ENCODE data around the gene UGT1A5. TPM values are rescaled to one million over a fixed set of nuclear protein-coding genes. Genes with fewer than 3 reads are reported as not detected.

The UGT1A5 gene
- total RNA-seq, 1 experiment from 2014 or later = 7.1 TPM

DNA sequence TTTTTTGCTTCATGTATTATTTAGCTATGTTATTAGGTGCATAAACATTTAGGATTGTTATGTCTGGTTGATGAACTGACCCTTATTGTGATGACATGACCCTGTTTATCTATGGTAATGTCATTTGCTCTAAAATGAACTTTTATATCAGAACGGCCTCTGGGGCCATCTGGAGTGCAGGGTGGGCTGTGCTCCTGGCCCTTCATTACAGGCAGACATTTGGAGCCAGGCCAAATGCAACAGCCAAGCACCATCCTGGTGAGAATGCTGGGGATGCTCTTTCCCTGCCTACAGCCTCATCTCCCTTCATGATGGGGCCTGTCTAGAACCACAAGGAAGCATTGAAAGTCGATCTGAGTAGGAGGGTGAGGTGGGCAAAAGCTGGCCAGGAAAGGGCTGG, 103.6 kb downstream of the UGT1A5 start:
- BruUV-seq (replicated peaks) = no TSS peak
- no peak overlapping the region for H3K27ac Mint-ChIP-seq (ENCODE audit: unreplicated experiment)
- no peaks in the 10 kb centered on the region for H3K9me3 Mint-ChIP-seq (ENCODE audit: low read depth, unreplicated experiment)
- H3K4me3 Mint-ChIP-seq (ENCODE audit: low read depth, unreplicated experiment) = no peak overlapping the region
- peaks cover 24% of the 10 kb centered on the region for H3K27me3 Mint-ChIP-seq (ENCODE audit: unreplicated experiment)
- H3K4me1 Mint-ChIP-seq (ENCODE audit: low read depth, unreplicated experiment) = no peaks in the 10 kb centered on the region
- CTCF ChIA-PET = no interaction called here
- intact Hi-C loops (cut with micrococcal nuclease; ENCODE audit: unreplicated experiment) = no loop called here
- DNase-seq = no peak
- peaks cover 5% of the 10 kb centered on the region for H3K36me3 Mint-ChIP-seq (ENCODE audit: insufficient read depth, unreplicated experiment)
- TF ChIP-seq, protein P1, sequence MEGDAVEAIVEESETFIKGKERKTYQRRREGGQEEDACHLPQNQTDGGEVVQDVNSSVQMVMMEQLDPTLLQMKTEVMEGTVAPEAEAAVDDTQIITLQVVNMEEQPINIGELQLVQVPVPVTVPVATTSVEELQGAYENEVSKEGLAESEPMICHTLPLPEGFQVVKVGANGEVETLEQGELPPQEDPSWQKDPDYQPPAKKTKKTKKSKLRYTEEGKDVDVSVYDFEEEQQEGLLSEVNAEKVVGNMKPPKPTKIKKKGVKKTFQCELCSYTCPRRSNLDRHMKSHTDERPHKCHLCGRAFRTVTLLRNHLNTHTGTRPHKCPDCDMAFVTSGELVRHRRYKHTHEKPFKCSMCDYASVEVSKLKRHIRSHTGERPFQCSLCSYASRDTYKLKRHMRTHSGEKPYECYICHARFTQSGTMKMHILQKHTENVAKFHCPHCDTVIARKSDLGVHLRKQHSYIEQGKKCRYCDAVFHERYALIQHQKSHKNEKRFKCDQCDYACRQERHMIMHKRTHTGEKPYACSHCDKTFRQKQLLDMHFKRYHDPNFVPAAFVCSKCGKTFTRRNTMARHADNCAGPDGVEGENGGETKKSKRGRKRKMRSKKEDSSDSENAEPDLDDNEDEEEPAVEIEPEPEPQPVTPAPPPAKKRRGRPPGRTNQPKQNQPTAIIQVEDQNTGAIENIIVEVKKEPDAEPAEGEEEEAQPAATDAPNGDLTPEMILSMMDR (IDR thresholded peaks at IDR 0.05; ENCODE audit: unreplicated experiment) = no peak

DNA sequence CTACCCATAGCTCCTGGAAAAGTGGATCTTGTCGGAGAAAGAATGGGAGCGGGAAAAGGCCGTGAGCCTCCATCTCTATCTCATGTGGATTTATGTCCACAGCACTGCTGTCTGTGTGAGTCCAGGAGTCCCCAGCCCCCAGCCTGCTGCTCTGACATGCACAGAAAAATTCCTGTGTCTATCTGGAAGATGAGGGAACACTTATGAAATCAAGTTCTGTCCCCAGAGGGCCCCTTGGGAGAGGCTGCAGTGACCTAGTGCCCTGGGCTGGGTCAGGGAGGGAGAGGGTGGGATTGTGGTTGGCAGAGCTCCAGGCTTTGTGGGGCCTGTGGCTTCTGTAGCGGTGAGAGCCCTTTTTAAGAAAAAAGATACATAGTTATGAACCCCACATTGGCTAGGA, 104.1 kb downstream of the UGT1A5 start:
- CTCF ChIA-PET = no interaction called here
- no peak overlapping the region for H3K4me3 Mint-ChIP-seq (ENCODE audit: low read depth, unreplicated experiment)
- no TSS peak for BruUV-seq (replicated peaks)
- intact Hi-C loops (cut with micrococcal nuclease; ENCODE audit: unreplicated experiment) = no loop called here
- H3K9me3 Mint-ChIP-seq (ENCODE audit: low read depth, unreplicated experiment) = no peaks in the 10 kb centered on the region
- TF ChIP-seq, protein P1 (IDR thresholded peaks at IDR 0.05; ENCODE audit: unreplicated experiment) = no peak
- H3K36me3 Mint-ChIP-seq (ENCODE audit: insufficient read depth, unreplicated experiment) = peaks cover 5% of the 10 kb centered on the region
- DNase-seq = no peak
- H3K4me1 Mint-ChIP-seq (ENCODE audit: low read depth, unreplicated experiment) = no peaks in the 10 kb centered on the region
- peaks cover 29% of the 10 kb centered on the region for H3K27me3 Mint-ChIP-seq (ENCODE audit: unreplicated experiment)
- H3K27ac Mint-ChIP-seq (ENCODE audit: unreplicated experiment) = no peak overlapping the region

DNA sequence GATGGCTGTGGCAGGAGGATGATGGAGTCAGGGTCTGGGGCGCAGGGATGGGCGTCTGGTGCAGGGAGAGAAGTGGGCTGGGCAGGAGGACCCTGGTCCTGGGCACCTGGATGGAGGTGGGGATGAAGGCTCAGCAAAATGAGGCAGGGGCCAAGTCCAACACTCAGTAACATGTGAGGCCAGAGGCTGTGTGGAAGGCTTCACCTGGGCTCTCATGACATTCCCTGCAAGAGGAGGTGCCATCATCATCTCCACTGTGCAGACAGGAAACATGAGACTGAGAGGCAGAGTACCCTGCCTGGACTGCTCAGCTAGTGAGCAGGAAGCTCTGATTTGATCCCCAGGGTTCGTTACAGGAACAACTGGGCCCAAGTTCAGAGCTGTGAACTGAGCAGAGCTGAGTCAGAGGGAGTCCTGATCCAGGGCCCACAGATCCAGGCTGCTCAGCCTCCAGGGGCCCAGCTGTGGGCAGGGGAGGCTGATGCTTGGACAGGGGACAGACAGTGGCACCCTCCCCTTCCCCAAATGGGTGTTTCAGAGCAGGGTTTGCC, 104.7 kb downstream of the UGT1A5 start:
- TF ChIP-seq, protein P1 (IDR thresholded peaks at IDR 0.05; ENCODE audit: unreplicated experiment) = no peak
- Mint-ChIP-seq H3K36me3 (ENCODE audit: insufficient read depth, unreplicated experiment) (peaks cover 5% of the 10 kb centered on the region), H3K4me1 (ENCODE audit: low read depth, unreplicated experiment) (no peaks in the 10 kb centered on the region), H3K4me3 (ENCODE audit: low read depth, unreplicated experiment) (no peak overlapping the region), H3K9me3 (ENCODE audit: low read depth, unreplicated experiment) (no peaks in the 10 kb centered on the region), H3K27ac (ENCODE audit: unreplicated experiment) (no peak overlapping the region), H3K27me3 (ENCODE audit: unreplicated experiment) (peaks cover 24% of the 10 kb centered on the region)
- CTCF ChIA-PET = no interaction called here
- no peak for DNase-seq
- BruUV-seq (replicated peaks) = no TSS peak
- intact Hi-C loops (cut with micrococcal nuclease; ENCODE audit: unreplicated experiment) = no loop called here

DNA sequence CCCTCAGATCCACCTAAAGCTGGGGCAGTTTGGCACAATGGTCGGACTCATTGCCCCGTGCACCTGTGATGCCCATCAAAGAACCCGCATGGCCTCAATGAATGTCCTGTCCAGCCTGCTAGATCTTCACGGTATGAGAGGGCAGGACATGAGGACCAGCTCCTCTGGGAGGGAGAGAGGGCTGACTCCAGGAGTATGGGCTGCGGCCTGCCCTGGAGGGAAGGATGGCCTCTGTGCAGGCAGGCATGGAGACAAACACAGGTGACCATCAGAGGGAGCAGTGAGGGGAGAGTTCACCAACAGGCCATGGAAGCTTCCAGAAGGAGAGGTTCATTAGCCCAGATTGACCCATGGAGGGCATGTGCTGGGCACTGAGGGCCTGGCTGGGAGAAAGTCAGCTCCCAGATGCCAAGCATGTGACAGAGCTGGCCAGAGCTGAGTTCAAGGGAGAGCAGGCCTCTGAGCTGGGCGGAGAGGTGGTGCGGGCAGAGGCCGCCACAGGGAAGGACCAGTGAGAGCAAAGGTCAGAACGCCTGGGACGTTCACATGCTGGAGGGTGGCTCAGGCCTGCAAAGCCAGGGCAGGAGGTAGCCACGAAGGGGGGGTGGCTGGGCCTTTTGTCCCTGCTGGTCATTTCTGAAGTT, 105.4 kb downstream of the UGT1A5 start:
- H3K4me3 Mint-ChIP-seq (ENCODE audit: low read depth, unreplicated experiment) = no peak overlapping the region
- no peak for DNase-seq
- no peaks in the 10 kb centered on the region for H3K4me1 Mint-ChIP-seq (ENCODE audit: low read depth, unreplicated experiment)
- H3K27ac Mint-ChIP-seq (ENCODE audit: unreplicated experiment) = no peak overlapping the region
- TF ChIP-seq, protein P1 (IDR thresholded peaks at IDR 0.05; ENCODE audit: unreplicated experiment) = no peak
- CTCF ChIA-PET = no interaction called here
- intact Hi-C loops (cut with micrococcal nuclease; ENCODE audit: unreplicated experiment) = no loop called here
- BruUV-seq (replicated peaks) = no TSS peak
- H3K36me3 Mint-ChIP-seq (ENCODE audit: insufficient read depth, unreplicated experiment) = peaks cover 5% of the 10 kb centered on the region
- H3K9me3 Mint-ChIP-seq (ENCODE audit: low read depth, unreplicated experiment) = no peaks in the 10 kb centered on the region
- H3K27me3 Mint-ChIP-seq (ENCODE audit: unreplicated experiment) = peaks cover 20% of the 10 kb centered on the region
